MM.1S (cell line): ENCODE results near the gene RPS23.

ENCODE experiments used
- DNase-seq: peaks from one replicate; pipeline ENCODE4 v3.0.0-alpha.2; 2015
- H2AFZ ChIP-seq: fragments of 300-600 bp; sonication (generic); 2 replicates; pipeline ENCODE4 v1.6.0; 2016; ENCODE audit warnings: antibody characterized with exemption, low read length
- H3F3A ChIP-seq: fragments of 300-600 bp; sonication (generic); 2 replicates; pipeline ENCODE4 v1.6.1; 2016; ENCODE audit warnings: mild to moderate bottlenecking, antibody characterized with exemption, low read length, moderate library complexity, mixed read lengths; ENCODE audit not compliant: insufficient read depth
- H3K27ac ChIP-seq: fragments of 300-600 bp; sonication (generic); 2 replicates; pipeline ENCODE4 v1.5.1; 2016; ENCODE audit warnings: mild to moderate bottlenecking, low read length
- H3K27me3 ChIP-seq: fragments of 300-600 bp; sonication (generic); replicated peaks from 2 replicates; pipeline ENCODE4 v1.6.0; 2016; ENCODE audit warnings: low read length; ENCODE audit not compliant: insufficient read depth
- H3K36me3 ChIP-seq: fragments of 300-600 bp; sonication (generic); replicated peaks from 2 replicates; pipeline ENCODE4 v1.6.1; 2016; ENCODE audit warnings: mild to moderate bottlenecking, low read length, mixed read lengths; ENCODE audit not compliant: insufficient read depth
- H3K4me1 ChIP-seq: fragments of 300-600 bp; sonication (generic); 2 replicates; pipeline ENCODE4 v1.6.1; 2016; ENCODE audit warnings: low read length, mixed read lengths
- H3K4me2 ChIP-seq: fragments of 300-600 bp; sonication (generic); 2 replicates; pipeline ENCODE4 v1.6.0; 2016; ENCODE audit warnings: low read depth, low read length
- H3K4me3 ChIP-seq: fragments of 300-600 bp; sonication (generic); 2 replicates; pipeline ENCODE4 v1.5.1; 2016; ENCODE audit warnings: low read length, mixed read lengths
- H3K79me2 ChIP-seq: fragments of 300-600 bp; sonication (generic); 2 replicates; pipeline ENCODE4 v1.6.1; 2016; ENCODE audit warnings: mixed run types, low read length, mixed read lengths
- H3K9ac ChIP-seq: fragments of 300-600 bp; sonication (generic); 2 replicates; pipeline ENCODE4 v1.6.1; 2016; ENCODE audit warnings: low read length, mixed read lengths
- H3K9me2 ChIP-seq: fragments of 300-600 bp; sonication (generic); replicated peaks from 2 replicates; pipeline ENCODE4 v1.6.1; 2016; ENCODE audit warnings: mild to moderate bottlenecking, low read length, mixed read lengths; ENCODE audit not compliant: insufficient read depth
- H3K9me3 ChIP-seq: fragments of 300-600 bp; sonication (generic); replicated peaks from 2 replicates; pipeline ENCODE4 v1.6.1; 2016; ENCODE audit warnings: mild to moderate bottlenecking, low read length, mixed read lengths; ENCODE audit not compliant: insufficient read depth
- H4K20me1 ChIP-seq: fragments of 300-600 bp; sonication (generic); 2 replicates; pipeline ENCODE4 v1.6.1; 2016; ENCODE audit warnings: mild to moderate bottlenecking, low read length, moderate library complexity, mixed read lengths; ENCODE audit not compliant: insufficient read depth
- CTCF ChIP-seq: fragments of 300-600 bp; sonication (generic); IDR thresholded peaks from 2 replicates; pipeline ENCODE4 v1.5.1; 2016; ENCODE audit warnings: antibody characterized with exemption, low read length, mixed read lengths
- EZH2 ChIP-seq: fragments of 300-600 bp; sonication (generic); optimal IDR thresholded peaks from 2 replicates; pipeline ENCODE3; 2017; ENCODE audit warnings: low read depth, mild to moderate bottlenecking, antibody characterized with exemption, low read length, mixed read lengths
- EZH2phosphoT487 ChIP-seq: fragments of 300-600 bp; sonication (generic); IDR thresholded peaks from 2 replicates; pipeline ENCODE4 v1.6.1; 2018; ENCODE audit warnings: antibody characterized with exemption, low read length

RPS23 gene

GRCh38 chr5:82297711-82298110 lies 19.6 kb upstream of the RPS23 start:
- no peak for DNase-seq
- Histone ChIP-seq H3K4me3 (no peak overlapping the region), H3K27ac (no peak overlapping the region), H3K27me3 (no peaks in the 10 kb centered on the region), H3K36me3 (no peaks in the 10 kb centered on the region), H2AFZ (no peak overlapping the region), H3K9ac (no peak overlapping the region), H3K9me2 (no peaks in the 10 kb centered on the region), H3K79me2 (no peaks in the 10 kb centered on the region), H3K4me1 (no peaks in the 10 kb centered on the region), H3F3A (no peaks in the 10 kb centered on the region), H3K4me2 (no peak overlapping the region), H4K20me1 (no peaks in the 10 kb centered on the region), H3K9me3 (no peaks in the 10 kb centered on the region)
- TF ChIP-seq EZH2 = no peak
- no peak for TF ChIP-seq EZH2phosphoT487

GRCh38 chr5:82296929-82297328 lies 18.8 kb upstream of the RPS23 start:
- no peaks in the 10 kb centered on the region for H3K9me2 ChIP-seq
- no peak for DNase-seq
- H3K27me3 ChIP-seq = no peaks in the 10 kb centered on the region
- H3K4me2 ChIP-seq = no peak overlapping the region
- H3K4me3 ChIP-seq = no peak overlapping the region
- no peaks in the 10 kb centered on the region for H3K36me3 ChIP-seq
- no peak overlapping the region for H3K27ac ChIP-seq
- TF ChIP-seq CTCF (no peak), EZH2phosphoT487 (no peak), EZH2 (no peak)
- H3K79me2 ChIP-seq = no peaks in the 10 kb centered on the region
- no peak overlapping the region for H2AFZ ChIP-seq
- H4K20me1 ChIP-seq = no peaks in the 10 kb centered on the region
- no peaks in the 10 kb centered on the region for H3K4me1 ChIP-seq
- H3K9me3 ChIP-seq = no peaks in the 10 kb centered on the region
- H3F3A ChIP-seq = no peaks in the 10 kb centered on the region
- no peak overlapping the region for H3K9ac ChIP-seq

GRCh38 chr5:82295959-82296531 lies 17.9 kb upstream of the RPS23 start:
- DNase-seq = no peak
- Histone ChIP-seq H3K9me2 (no peaks in the 10 kb centered on the region), H3K4me3 (no peak overlapping the region), H3K79me2 (no peaks in the 10 kb centered on the region), H3K4me1 (no peaks in the 10 kb centered on the region), H3K4me2 (no peak overlapping the region), H3K36me3 (no peaks in the 10 kb centered on the region), H2AFZ (no peak overlapping the region), H4K20me1 (no peaks in the 10 kb centered on the region), H3K27ac (no peak overlapping the region), H3K27me3 (no peaks in the 10 kb centered on the region), H3K9ac (no peak overlapping the region), H3K9me3 (no peaks in the 10 kb centered on the region), H3F3A (no peaks in the 10 kb centered on the region)
- TF ChIP-seq EZH2phosphoT487 (no peak), CTCF (no peak), EZH2 (no peak)

- H4K20me1 ChIP-seq = no peaks in the 10 kb centered on the region
- no peaks in the 10 kb centered on the region for H3K27me3 ChIP-seq
- TF ChIP-seq EZH2phosphoT487 = no peak
- no peak for TF ChIP-seq CTCF
- no peak for TF ChIP-seq EZH2
- no peak overlapping the region for H3K4me3 ChIP-seq
- H3K27ac ChIP-seq = no peak overlapping the region
- no peaks in the 10 kb centered on the region for H3K79me2 ChIP-seq
- no peak overlapping the region for H2AFZ ChIP-seq
- H3K9me3 ChIP-seq = no peaks in the 10 kb centered on the region
- no peaks in the 10 kb centered on the region for H3K4me1 ChIP-seq
- no peak for DNase-seq
- no peak overlapping the region for H3K9ac ChIP-seq
- H3F3A ChIP-seq = no peaks in the 10 kb centered on the region
- H3K4me2 ChIP-seq = no peak overlapping the region
- no peaks in the 10 kb centered on the region for H3K9me2 ChIP-seq
- H3K36me3 ChIP-seq = no peaks in the 10 kb centered on the region
Measured at GRCh38 chr5:82295144-82295543, 17.0 kb upstream of the RPS23 start.
